GM18868 (cell line): ENCODE results near the gene MYO15B.

Source experiments
- ATAC-seq: cut with Tn5 transposase; IDR thresholded peaks from one replicate; pipeline ENCODE4 v1.9.1; 2021; ENCODE audit warnings: mild to moderate bottlenecking, moderate library complexity; ENCODE audit not compliant: unreplicated experiment

Gene MYO15B

GRCh38 chr17:75658237-75658636 lies 70.6 kb downstream of the MYO15B start:
- no peak for ATAC-seq

DNA sequence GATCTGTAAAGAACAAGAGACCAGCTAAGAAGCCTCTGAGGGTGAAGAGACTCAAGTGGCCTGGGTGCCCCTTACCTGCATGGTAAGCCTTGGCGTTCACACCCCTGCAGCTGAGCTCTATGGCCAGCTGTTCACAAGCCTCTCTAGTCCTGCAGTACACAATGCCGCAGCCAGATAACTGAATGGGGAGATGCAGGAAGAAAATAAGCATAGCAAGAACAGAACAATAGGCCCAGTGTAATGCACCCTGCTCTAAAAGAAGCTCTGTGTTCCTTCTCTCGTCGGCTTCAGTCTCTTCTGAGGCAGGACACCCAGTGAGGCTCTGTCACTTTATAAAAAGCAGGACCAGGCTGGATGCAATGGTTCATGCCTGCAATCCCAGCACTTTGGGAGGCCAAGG lies 73.9 kb downstream of the MYO15B start:
- ATAC-seq, result no peak

DNA sequence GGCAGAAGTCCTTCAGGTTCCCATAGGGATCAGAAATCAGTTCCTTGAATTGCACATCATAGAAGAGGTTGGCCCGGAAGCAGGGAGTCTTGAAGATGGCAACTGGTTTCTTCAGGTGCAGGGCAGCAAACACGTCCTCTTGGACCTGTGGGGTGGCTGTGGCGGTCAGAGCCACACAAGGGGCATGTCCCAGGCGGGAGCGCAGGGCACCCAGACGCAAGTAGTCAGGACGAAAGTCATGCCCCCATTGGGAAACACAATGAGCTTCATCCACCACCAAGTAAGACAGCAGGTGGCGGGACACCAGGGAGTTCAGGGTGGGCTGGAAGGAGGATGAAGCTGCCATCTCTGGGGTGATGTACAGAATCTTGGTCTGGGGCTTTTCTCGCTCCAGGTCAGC lies 74.9 kb downstream of the MYO15B start:
- no peak for ATAC-seq

DNA sequence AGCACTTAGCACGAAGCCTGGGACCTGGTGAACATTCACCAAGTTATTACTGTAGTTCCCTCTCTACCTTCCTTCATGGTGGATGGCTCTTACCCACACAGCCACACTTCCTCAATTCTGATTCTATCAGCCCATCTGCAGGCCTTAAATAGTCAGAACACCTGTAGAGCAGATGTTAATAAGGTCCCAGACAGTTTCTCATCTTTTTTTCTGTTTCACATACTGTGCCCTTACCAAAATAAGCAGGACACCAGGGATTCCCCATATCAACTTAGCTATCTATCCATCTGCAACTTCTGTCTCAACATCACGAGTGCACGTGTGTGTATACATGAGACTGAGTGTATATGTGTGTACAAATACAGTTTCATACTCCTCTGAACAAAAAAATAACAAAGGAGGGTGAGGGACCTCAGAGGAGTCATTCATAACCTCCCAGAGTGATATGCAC lies 76.5 kb downstream of the MYO15B start:
- ATAC-seq, result peak; percentile 78

DNA sequence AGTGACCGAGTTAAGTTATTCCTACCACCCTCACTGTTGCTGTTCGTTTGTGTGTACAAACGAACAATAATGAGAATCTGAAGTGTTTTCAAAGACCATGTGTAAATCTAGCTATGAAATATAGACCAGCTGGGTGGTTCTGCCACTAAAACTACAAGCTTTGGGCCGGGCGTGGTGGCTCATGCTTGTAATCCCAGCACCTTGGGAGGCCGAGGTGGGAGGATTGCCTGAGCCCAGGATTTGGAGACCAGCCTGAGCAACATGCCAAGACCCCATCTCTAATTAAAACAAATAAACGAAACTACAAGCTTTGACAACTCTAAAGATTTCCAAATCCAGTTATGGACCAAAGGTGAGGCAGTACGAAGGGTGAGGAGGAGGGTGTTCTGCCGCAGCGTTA lies 78.4 kb downstream of the MYO15B start:
- ATAC-seq, result no peak

- ATAC-seq, result peak; percentile 67
Observed at GRCh38 chr17:75666959-75667790, 79.6 kb downstream of the MYO15B start, which contains the start of the genes RECQL5 and SAP30BP. Gene RECQL5 (minus strand): TSS chr17:75667154. CDS start chr17:75666557, 597 bp downstream. Gene SAP30BP (plus strand): TSS chr17:75667338. CDS start chr17:75667373, 35 bp downstream.

DNA sequence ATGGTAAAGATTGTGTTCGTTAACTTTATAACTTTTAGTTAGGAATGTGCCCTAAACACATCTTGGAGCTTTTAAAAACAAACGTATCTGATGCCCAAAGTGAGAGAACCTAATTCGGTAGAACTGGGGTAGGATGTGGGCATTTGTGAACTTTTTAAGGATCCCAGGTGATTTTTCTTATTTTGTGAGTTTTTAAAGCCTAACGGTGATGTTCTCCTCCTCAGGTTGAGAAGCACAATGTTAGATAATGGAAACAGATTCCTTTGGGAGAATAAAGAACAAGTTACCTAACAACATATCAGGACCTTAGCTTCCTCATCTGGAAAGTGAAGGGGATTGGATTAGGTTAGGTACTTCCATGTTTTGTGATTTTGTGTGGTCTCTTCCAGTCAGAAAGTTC lies 80.2 kb downstream of the MYO15B start:
- ATAC-seq, result no peak

DNA sequence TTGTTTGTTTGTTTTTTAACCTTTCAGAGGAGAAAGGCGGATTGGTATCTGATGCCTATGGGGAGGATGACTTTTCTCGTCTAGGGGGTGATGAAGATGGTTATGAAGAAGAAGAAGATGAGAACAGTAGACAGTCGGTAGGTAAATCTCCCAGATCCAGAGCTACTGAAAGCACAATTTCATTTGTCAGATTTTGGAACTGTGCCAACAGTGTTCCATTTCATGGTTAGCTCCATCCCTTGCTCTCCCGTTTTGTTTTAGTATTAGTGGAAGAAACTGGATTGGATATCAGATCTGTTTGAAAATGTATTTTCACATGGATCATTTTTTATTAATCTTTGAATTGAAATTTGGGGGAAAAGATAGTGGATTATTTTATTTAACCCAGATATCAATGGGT lies 80.9 kb downstream of the MYO15B start:
- no peak for ATAC-seq

GRCh38 chr17:75670868-75671267 lies 83.3 kb downstream of the MYO15B start:
- ATAC-seq, result no peak

GRCh38 chr17:75672011-75672410 lies 84.4 kb downstream of the MYO15B start:
- no peak for ATAC-seq

GRCh38 chr17:75673487-75673886 lies 85.9 kb downstream of the MYO15B start:
- ATAC-seq, result no peak
